ENCODE measurements around the gene ANO7. TPM values are rescaled to one million over a fixed set of nuclear protein-coding genes. Genes with fewer than 3 reads are reported as not detected.

ANO7 gene, protein sequence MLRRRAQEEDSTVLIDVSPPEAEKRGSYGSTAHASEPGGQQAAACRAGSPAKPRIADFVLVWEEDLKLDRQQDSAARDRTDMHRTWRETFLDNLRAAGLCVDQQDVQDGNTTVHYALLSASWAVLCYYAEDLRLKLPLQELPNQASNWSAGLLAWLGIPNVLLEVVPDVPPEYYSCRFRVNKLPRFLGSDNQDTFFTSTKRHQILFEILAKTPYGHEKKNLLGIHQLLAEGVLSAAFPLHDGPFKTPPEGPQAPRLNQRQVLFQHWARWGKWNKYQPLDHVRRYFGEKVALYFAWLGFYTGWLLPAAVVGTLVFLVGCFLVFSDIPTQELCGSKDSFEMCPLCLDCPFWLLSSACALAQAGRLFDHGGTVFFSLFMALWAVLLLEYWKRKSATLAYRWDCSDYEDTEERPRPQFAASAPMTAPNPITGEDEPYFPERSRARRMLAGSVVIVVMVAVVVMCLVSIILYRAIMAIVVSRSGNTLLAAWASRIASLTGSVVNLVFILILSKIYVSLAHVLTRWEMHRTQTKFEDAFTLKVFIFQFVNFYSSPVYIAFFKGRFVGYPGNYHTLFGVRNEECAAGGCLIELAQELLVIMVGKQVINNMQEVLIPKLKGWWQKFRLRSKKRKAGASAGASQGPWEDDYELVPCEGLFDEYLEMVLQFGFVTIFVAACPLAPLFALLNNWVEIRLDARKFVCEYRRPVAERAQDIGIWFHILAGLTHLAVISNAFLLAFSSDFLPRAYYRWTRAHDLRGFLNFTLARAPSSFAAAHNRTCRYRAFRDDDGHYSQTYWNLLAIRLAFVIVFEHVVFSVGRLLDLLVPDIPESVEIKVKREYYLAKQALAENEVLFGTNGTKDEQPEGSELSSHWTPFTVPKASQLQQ
- total RNA-seq = 0.93 and 1.7 TPM in 2 replicates

GRCh38 chr2:241188361-241189092, at the start of gene ANO7:
Gene ANO7 (plus strand): TSS chr2:241188677. CDS start chr2:241190064, 1,387 bp downstream.

GRCh38 chr2:241148891-241149674, 39.4 kb upstream of the ANO7 start, which contains the start of gene PASK:
Gene PASK (minus strand): TSS chr2:241149472. CDS start chr2:241143032, 6,440 bp downstream.

GRCh38 chr2:241149925-241150659, 38.4 kb upstream of the ANO7 start, which contains the start of gene PPP1R7:
Gene PPP1R7 (plus strand): TSS chr2:241150467. CDS start chr2:241150496, 29 bp downstream.

Other genes starting within 250 kb of the ANO7 start
- gene SNED1, start 190.1 kb upstream of the ANO7 start, total RNA-seq = 23.1 and 26.3 TPM in 2 replicates
- 27.0 and 33.2 TPM in 2 replicates for gene MTERF4, start 86.4 kb upstream of the ANO7 start, total RNA-seq
- gene PASK, start 39.2 kb upstream of the ANO7 start, total RNA-seq = 6.5 and 9.0 TPM in 2 replicates
- gene PPP1R7, start 38.2 kb upstream of the ANO7 start, total RNA-seq = 53.0 and 56.9 TPM in 2 replicates
- gene HDLBP, start 127.0 kb downstream of the ANO7 start, total RNA-seq = 645 and 663 TPM in 2 replicates
- 564 and 732 TPM in 2 replicates for gene SEPTIN2, start 127.2 kb downstream of the ANO7 start, total RNA-seq
- gene FARP2, start 167.6 kb downstream of the ANO7 start, total RNA-seq = 45.5 and 49.5 TPM in 2 replicates

Measured in thoracic aorta endothelial cell (primary cell).